HEK293 (cell line): ENCODE data around the gene JPH2.

Experiments used
- CTCF ChIA-PET: fragments of 350-600 bp; formaldehyde crosslinking; extraction: SDS; loops from one replicate; lab custom pipeline; 2021; ENCODE audit warnings: antibody characterized with exemption; lab: Yijun Ruan, JAX
- POLR2A ChIA-PET: fragments of 300-600 bp; formaldehyde crosslinking; extraction: SDS; loops from one replicate; lab custom pipeline; 2020; ENCODE audit warnings: antibody characterized with exemption, inconsistent platforms; lab: Yijun Ruan, JAX
- H3K27ac ChIP-seq: fragments of 200-500 bp; sonication (Bioruptor generic); 2 replicates; pipeline ENCODE4 v1.5.1; 2014; ENCODE audit warnings: low read depth, low read length, control low read depth, inconsistent platforms; ENCODE audit errors: extremely low read depth
- H3K36me3 ChIP-seq, 2 experiments: fragments of 200-500 bp in 1 of 2; sonication (Bioruptor generic) in 1 of 2; 1 replicate in 1 of 2; 2 replicates in 1 of 2; pipeline ENCODE4 v1.5.1; 2014 to 2017; ENCODE audit warnings: inconsistent platforms in 2 of 2, low read length in 2 of 2; ENCODE audit not compliant: control insufficient read depth in 2 of 2, insufficient read depth in 1 of 2
- H3K4me1 ChIP-seq: fragments of 200-500 bp; sonication (Bioruptor generic); 2 replicates; pipeline ENCODE4 v1.5.1; 2014; ENCODE audit warnings: mild to moderate bottlenecking, low read length, inconsistent platforms; ENCODE audit not compliant: control insufficient read depth, insufficient read depth
- H3K4me3 ChIP-seq: 2 replicates; pipeline ENCODE4 v1.5.1; 2011; ENCODE audit warnings: low read depth, mild to moderate bottlenecking, control low read depth, low read length, moderate library complexity
- H3K9me3 ChIP-seq: fragments of 200-500 bp; sonication (Bioruptor generic); 2 replicates; pipeline ENCODE4 v1.5.1; 2014; ENCODE audit warnings: low read depth, low read length, inconsistent platforms; ENCODE audit not compliant: control insufficient read depth, insufficient read depth
- EGR2 ChIP-seq: fragments of 450-650 bp; formaldehyde crosslinking; IDR thresholded peaks from 2 replicates; pipeline ENCODE4 v1.5.1; 2016; ENCODE audit warnings: low read depth, missing biosample characterization, missing genetic modification characterization
- GLIS1 ChIP-seq: fragments of 450-650 bp; formaldehyde crosslinking; IDR thresholded peaks from 2 replicates; pipeline ENCODE4 v1.5.1; 2016; ENCODE audit warnings: missing biosample characterization, missing genetic modification characterization
- GLIS2 ChIP-seq: fragments of 450-650 bp; formaldehyde crosslinking; IDR thresholded peaks from 2 replicates; pipeline ENCODE4 v1.5.1; 2016; ENCODE audit warnings: missing biosample characterization, missing genetic modification characterization
- KLF1 ChIP-seq: fragments of 450-650 bp; formaldehyde crosslinking; IDR thresholded peaks from 2 replicates; pipeline ENCODE4 v1.5.1; 2016; ENCODE audit warnings: missing biosample characterization, missing genetic modification characterization
- WT1 ChIP-seq: fragments of 450-650 bp; formaldehyde crosslinking; IDR thresholded peaks from 2 replicates; pipeline ENCODE4 v1.5.1; 2016; ENCODE audit warnings: missing biosample characterization, missing genetic modification characterization
- ZFHX2 ChIP-seq: fragments of 450-650 bp; formaldehyde crosslinking; conservative IDR thresholded peaks from 2 replicates; pipeline ENCODE4 v1.5.1; 2016; ENCODE audit warnings: missing biosample characterization, missing genetic modification characterization
- ZIC2 ChIP-seq: fragments of 450-650 bp; formaldehyde crosslinking; IDR thresholded peaks from 2 replicates; pipeline ENCODE4 v1.5.1; 2016; ENCODE audit warnings: missing biosample characterization, missing genetic modification characterization
- ZNF248 ChIP-seq: fragments of 450-650 bp; formaldehyde crosslinking; IDR thresholded peaks from 2 replicates; pipeline ENCODE4 v1.5.1; 2017; ENCODE audit warnings: missing biosample characterization, missing genetic modification characterization
- ZNF660 ChIP-seq: fragments of 450-650 bp; IDR thresholded peaks from 2 replicates; pipeline ENCODE4 v1.5.1; 2018; ENCODE audit warnings: missing biosample characterization, mild to moderate bottlenecking, missing genetic modification characterization
- ZNF791 ChIP-seq: fragments of 450-650 bp; formaldehyde crosslinking; IDR thresholded peaks from 2 replicates; pipeline ENCODE4 v1.5.1; 2016; ENCODE audit warnings: missing biosample characterization, missing genetic modification characterization
- ZXDB ChIP-seq: fragments of 450-650 bp; formaldehyde crosslinking; IDR thresholded peaks from 2 replicates; pipeline ENCODE4 v1.5.1; 2016; ENCODE audit warnings: missing biosample characterization, missing genetic modification characterization
- TF ChIP-seq, protein P1 (sequence below): fragments of 450-650 bp; formaldehyde crosslinking; IDR thresholded peaks from 2 replicates; pipeline ENCODE4 v1.5.1; 2016; ENCODE audit warnings: missing biosample characterization, missing genetic modification characterization
- TF ChIP-seq, protein P2 (sequence below): fragments of 450-650 bp; formaldehyde crosslinking; IDR thresholded peaks from 2 replicates; pipeline ENCODE4 v1.5.1; 2017; ENCODE audit warnings: missing biosample characterization, missing genetic modification characterization
- TF ChIP-seq, protein P3 (sequence below): fragments of 450-650 bp; formaldehyde crosslinking; IDR thresholded peaks from 2 replicates; pipeline ENCODE4 v1.5.1; 2016; ENCODE audit warnings: missing biosample characterization, missing genetic modification characterization
- TF ChIP-seq, protein P4 (sequence below): fragments of 450-650 bp; formaldehyde crosslinking; IDR thresholded peaks from 2 replicates; pipeline ENCODE4 v1.5.1; 2017; ENCODE audit warnings: missing biosample characterization, missing genetic modification characterization
- TF ChIP-seq, protein P5 (sequence below): fragments of 450-650 bp; formaldehyde crosslinking; IDR thresholded peaks from 2 replicates; pipeline ENCODE4 v1.5.1; 2016; ENCODE audit warnings: missing biosample characterization, missing genetic modification characterization

Gene JPH2

DNA sequence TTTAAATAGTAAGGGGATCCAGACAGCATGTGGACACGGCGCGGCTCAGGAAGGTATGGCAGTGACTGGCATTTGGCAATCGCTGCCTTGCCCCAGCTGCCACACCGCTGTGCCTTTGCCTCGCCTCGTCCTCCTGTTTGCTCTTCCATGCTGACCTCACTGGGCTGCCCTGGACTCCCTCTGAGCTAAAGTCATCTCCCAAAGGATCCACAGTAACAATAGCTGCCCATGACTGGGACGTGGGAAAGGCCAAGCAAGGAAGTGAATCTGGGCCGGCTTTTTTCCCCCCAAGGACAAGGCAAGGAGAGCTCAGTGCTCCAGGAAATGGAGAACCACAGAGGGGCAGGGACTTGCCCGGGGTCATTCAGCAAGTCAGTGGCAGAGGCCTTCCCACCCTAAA, 48.1 kb downstream of the JPH2 start:
- Histone ChIP-seq H3K4me3 (no peak overlapping the region), H3K9me3 (no peaks in the 10 kb centered on the region), H3K4me1 (no peaks in the 10 kb centered on the region), H3K27ac (no peak overlapping the region), H3K36me3 (no peaks in the 10 kb centered on the region)
- POLR2A ChIA-PET = no interaction called here
- no peak for TF ChIP-seq ZNF248 (tag by site-specific recombination)
- TF ChIP-seq, protein P1, sequence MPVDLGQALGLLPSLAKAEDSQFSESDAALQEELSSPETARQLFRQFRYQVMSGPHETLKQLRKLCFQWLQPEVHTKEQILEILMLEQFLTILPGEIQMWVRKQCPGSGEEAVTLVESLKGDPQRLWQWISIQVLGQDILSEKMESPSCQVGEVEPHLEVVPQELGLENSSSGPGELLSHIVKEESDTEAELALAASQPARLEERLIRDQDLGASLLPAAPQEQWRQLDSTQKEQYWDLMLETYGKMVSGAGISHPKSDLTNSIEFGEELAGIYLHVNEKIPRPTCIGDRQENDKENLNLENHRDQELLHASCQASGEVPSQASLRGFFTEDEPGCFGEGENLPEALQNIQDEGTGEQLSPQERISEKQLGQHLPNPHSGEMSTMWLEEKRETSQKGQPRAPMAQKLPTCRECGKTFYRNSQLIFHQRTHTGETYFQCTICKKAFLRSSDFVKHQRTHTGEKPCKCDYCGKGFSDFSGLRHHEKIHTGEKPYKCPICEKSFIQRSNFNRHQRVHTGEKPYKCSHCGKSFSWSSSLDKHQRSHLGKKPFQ (tag by site-specific recombination) = no peak
- TF ChIP-seq ZNF660 = no peak
- no peak for TF ChIP-seq GLIS2
- TF ChIP-seq, protein P2, sequence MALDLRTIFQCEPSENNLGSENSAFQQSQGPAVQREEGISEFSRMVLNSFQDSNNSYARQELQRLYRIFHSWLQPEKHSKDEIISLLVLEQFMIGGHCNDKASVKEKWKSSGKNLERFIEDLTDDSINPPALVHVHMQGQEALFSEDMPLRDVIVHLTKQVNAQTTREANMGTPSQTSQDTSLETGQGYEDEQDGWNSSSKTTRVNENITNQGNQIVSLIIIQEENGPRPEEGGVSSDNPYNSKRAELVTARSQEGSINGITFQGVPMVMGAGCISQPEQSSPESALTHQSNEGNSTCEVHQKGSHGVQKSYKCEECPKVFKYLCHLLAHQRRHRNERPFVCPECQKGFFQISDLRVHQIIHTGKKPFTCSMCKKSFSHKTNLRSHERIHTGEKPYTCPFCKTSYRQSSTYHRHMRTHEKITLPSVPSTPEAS = no peak
- TF ChIP-seq, protein P3, sequence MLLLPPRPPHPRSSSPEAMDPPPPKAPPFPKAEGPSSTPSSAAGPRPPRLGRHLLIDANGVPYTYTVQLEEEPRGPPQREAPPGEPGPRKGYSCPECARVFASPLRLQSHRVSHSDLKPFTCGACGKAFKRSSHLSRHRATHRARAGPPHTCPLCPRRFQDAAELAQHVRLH (tag by site-specific recombination) = no peak
- no peak for TF ChIP-seq ZXDB (tag by site-specific recombination)
- CTCF ChIA-PET = interaction anchor here (0.6 to 0.7 kb wide), 2 partner anchors 26 to 87 kb away, joined by 3 to 4 read pairs; no protein-coding TSS in a partner anchor

DNA sequence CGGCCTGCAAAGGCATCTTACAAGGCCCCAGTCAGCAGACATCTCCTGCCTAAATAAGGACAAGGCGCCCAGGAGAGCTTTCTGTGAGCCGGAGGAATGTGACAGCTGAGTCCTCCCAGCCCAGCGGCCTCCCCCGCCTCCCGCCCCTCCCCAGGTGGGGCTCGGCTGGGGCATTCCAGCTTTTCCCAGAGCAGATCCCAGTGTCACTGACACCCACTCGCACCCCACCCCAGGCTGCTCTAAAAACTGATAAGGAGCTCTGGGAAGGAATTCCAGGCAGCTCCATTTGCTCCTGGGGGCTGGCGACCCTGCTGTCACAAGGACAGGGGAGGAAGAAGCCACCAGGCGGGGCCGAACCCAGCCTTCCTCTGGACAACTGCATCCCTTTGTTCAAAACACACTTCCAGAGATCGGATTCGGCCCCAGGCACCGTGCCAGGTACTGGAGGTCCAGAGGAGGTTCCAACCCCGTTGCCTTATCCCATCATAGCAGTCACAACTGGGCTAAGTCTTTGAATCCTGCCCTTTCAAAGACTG, 49.7 kb downstream of the JPH2 start:
- H3K27ac ChIP-seq = no peak overlapping the region
- no peak overlapping the region for H3K4me3 ChIP-seq
- ChIA-PET CTCF (interaction anchor here (1.7 kb wide), 1 partner anchor 53 kb away, joined by 12 read pairs; no protein-coding TSS in a partner anchor), POLR2A (interaction anchor here (0.5 to 1.3 kb wide), 5 partner anchors 14 to 399 kb away, joined by 3 to 8 read pairs (median 5); partner anchors contain the start of genes JPH2 and OSER1)
- H3K9me3 ChIP-seq = no peaks in the 10 kb centered on the region
- no peaks in the 10 kb centered on the region for H3K4me1 ChIP-seq
- TF ChIP-seq, protein P4, sequence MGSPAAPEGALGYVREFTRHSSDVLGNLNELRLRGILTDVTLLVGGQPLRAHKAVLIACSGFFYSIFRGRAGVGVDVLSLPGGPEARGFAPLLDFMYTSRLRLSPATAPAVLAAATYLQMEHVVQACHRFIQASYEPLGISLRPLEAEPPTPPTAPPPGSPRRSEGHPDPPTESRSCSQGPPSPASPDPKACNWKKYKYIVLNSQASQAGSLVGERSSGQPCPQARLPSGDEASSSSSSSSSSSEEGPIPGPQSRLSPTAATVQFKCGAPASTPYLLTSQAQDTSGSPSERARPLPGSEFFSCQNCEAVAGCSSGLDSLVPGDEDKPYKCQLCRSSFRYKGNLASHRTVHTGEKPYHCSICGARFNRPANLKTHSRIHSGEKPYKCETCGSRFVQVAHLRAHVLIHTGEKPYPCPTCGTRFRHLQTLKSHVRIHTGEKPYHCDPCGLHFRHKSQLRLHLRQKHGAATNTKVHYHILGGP (tag by site-specific recombination) = no peak
- TF ChIP-seq GLIS1 = peak; percentile 69
- TF ChIP-seq EGR2 (tag by site-specific recombination) = peak; percentile 51; the same call in 1 of the 2 replicates
- TF ChIP-seq ZNF791 = no peak
- TF ChIP-seq, protein P5, sequence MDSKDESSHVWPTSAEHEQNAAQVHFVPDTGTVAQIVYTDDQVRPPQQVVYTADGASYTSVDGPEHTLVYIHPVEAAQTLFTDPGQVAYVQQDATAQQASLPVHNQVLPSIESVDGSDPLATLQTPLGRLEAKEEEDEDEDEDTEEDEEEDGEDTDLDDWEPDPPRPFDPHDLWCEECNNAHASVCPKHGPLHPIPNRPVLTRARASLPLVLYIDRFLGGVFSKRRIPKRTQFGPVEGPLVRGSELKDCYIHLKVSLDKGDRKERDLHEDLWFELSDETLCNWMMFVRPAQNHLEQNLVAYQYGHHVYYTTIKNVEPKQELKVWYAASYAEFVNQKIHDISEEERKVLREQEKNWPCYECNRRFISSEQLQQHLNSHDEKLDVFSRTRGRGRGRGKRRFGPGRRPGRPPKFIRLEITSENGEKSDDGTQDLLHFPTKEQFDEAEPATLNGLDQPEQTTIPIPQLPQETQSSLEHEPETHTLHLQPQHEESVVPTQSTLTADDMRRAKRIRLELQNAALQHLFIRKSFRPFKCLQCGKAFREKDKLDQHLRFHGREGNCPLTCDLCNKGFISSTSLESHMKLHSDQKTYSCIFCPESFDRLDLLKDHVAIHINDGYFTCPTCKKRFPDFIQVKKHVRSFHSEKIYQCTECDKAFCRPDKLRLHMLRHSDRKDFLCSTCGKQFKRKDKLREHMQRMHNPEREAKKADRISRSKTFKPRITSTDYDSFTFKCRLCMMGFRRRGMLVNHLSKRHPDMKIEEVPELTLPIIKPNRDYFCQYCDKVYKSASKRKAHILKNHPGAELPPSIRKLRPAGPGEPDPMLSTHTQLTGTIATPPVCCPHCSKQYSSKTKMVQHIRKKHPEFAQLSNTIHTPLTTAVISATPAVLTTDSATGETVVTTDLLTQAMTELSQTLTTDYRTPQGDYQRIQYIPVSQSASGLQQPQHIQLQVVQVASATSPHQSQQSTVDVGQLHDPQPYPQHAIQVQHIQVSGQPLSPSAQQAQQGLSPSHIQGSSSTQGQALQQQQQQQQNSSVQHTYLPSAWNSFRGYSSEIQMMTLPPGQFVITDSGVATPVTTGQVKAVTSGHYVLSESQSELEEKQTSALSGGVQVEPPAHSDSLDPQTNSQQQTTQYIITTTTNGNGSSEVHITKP (tag by site-specific recombination) = peak; percentile 67
- TF ChIP-seq ZFHX2 (tag by site-specific recombination) = peak; percentile 69
- peak; percentile 82; the same call in 1 of the 2 replicates for TF ChIP-seq KLF1
- no peak for TF ChIP-seq WT1 (tag by site-specific recombination)
- TF ChIP-seq ZIC2 (tag by site-specific recombination) = peak; percentile 30; the same call in 1 of the 2 replicates
- no peaks in the 10 kb centered on the region for H3K36me3 ChIP-seq
